NCI-H187 treated with DMSO at 0.1 percent for 48 hours (cell line): ENCODE results near the gene CSE1L.
"Not testable (repeated sequence)": the region's sequence is repeated elsewhere in the genome, so short reads cannot be mapped to it uniquely, and the experiment has no call there.

ENCODE experiments used
- DNase-seq: peaks from one replicate; lab custom pipeline; 2025; lab: John Stamatoyannopoulos, UW

Gene CSE1L, protein sequence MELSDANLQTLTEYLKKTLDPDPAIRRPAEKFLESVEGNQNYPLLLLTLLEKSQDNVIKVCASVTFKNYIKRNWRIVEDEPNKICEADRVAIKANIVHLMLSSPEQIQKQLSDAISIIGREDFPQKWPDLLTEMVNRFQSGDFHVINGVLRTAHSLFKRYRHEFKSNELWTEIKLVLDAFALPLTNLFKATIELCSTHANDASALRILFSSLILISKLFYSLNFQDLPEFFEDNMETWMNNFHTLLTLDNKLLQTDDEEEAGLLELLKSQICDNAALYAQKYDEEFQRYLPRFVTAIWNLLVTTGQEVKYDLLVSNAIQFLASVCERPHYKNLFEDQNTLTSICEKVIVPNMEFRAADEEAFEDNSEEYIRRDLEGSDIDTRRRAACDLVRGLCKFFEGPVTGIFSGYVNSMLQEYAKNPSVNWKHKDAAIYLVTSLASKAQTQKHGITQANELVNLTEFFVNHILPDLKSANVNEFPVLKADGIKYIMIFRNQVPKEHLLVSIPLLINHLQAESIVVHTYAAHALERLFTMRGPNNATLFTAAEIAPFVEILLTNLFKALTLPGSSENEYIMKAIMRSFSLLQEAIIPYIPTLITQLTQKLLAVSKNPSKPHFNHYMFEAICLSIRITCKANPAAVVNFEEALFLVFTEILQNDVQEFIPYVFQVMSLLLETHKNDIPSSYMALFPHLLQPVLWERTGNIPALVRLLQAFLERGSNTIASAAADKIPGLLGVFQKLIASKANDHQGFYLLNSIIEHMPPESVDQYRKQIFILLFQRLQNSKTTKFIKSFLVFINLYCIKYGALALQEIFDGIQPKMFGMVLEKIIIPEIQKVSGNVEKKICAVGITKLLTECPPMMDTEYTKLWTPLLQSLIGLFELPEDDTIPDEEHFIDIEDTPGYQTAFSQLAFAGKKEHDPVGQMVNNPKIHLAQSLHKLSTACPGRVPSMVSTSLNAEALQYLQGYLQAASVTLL

DNA sequence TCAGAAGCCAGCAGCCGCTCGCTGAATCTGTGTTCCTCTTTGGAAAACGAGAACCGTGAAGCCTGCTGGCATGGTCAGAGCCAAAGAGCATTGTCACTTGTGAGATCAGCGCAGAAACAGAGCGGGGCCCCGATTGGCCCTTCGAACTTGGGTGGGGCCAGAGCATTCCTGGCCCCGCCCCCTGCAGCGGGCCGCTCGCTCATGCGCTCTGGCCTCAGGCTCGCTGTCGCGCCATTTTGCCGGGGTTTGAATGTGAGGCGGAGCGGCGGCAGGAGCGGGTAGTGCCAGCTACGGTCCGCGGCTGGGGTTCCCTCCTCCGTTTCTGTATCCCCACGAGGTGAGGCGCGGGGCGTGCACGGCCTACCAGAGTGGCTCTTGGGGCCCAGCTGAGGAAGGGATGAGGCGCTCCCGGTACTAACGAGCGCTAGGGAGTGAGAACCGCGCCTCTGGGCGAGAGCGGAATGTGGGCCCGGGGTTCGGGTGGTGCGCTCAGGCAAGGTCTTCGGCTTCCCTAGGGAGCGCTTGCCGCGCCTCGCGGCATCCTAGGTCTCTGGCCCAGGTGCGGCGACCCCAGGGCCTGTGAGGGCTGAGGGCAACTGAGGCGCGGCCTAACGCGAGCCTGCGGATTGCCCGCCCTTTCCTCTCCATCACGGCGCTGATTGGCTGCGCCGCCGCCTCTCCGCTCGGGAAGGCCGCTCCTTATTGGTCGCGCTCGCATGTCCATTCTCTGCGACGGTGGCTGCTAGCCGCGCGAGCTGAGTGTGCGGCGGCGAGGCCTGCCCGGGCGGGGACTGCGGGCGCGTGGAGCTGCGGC is at the start of gene CSE1L:
Gene CSE1L (plus strand): TSS at position 226 of the 814 bp plus-strand sequence. CDS start 12,152 bp downstream, outside the sequence.
- DNase-seq: peak; percentile 55

DNA sequence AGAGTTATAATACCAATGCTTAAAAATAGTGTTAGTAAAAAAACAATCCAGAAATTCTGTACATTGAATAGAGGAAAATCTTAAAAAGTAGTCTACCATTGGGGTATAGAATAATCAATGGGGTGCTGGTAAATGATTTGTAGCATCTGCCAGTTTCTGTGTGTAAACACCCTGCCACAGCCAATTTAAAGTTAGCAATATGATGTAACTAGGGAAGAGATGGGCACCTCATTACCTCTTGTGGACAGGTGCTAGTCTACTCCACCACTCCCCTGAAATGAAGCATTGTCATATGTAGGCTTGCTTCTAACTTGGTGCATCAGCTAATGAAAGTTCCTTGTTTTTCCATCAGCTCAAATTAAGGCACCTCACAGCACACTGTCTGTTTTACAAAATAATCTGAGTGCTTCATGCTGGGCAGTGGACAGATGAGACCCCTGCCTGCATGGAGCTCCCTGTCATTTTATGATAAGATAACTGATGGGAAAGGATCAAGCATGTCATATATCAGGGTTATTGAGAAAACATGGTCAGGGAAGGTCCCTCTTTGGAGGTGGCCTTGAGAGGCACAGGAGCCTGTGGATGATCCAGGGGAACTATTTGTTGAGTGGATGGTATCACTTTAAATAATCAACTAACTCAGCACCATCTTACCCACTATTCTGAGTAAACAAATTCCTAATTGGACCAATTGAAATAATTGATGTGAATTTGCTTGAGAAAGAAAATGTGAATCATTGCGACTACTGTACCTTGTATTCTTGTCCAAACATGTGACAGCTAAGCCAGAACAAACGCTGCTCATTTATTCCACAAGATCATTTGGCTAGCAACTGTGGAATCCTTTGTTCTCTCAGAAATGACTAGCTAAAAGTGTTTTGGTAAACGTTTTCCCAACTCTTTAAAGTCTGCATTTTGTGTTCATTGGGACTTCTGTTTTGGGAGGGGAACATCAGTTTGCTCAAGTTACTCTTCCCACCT is 45.9 kb upstream of the CSE1L start:
- DNase-seq: no peak

DNA sequence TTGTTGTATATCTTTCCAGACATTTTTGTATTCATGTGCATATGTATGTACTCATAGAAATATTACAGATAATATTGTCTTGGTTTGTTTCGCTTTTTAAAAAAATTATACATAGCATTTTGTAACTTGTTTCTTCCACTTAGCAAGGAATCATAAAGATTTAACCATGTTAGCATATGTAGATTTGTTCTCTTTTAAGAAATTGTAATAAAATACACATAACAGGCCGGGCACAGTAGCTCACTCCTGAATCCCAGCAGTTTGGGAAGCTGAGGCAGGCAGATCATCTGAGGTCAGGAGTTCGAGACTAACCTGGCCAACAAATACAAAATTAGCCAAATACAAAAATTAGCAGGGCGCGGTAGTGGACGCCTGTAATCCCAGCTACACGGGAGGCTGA is 44.4 kb upstream of the CSE1L start:
- DNase-seq: no peak

DNA sequence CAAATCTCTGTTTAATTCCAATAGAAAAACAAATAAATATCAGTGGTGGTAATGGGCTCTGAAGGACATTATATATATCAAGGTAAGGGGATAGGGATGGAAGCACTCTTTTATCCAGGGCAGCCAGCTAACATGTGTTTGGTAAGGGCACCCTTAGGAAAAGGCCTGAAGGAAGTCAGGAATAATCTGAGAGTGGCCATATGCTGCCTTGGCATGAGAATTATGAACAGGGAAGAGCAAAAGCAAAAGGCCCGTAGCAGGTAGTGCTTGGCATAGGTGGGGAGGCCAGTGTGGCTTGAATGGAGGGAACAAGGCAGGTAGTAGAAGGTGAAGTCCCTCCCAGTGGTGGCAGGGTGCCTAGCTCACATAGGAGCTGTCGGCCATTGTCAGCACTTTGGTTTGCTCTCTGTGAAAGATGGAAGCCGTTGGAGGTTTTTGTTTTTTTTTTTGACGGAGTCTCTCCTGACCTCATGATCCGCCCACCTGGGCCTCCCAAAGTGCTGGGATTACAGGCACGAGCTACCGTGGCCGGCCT is 39.6 kb upstream of the CSE1L start:
- DNase-seq: no peak

DNA sequence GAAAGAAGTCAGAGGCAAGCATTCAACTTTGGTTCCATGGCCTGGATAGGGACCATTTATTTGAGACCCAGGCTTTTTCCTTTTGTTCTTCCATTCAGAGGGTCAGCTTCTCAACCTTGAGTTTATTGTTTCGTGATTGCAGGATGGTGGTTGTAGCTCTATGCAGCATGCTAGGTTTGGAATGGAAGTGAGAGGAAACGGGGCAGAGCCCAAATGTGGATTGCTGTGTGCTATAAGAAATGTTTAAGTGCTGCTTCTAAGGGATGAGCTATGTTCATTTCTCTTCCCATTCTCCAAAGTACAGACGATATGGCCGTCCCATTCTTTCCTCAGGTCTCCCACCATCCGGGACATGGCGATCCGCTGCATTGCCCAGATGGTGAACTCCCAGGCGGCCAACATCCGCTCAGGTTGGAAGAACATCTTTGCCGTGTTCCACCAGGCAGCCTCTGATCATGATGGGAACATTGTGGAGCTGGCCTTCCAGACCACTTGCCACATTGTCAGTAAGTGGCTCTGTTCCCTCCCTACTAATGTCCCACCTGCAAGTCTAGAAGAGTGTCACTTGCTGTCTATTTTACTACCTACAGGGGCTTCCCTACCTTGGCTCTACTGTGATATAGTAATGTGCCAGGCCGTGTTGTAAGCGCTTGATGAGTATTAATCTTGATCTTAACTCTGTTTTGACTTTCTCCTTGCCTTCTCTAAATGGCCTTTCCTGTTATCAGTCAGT is 36.0 kb upstream of the CSE1L start:
- no peak for DNase-seq

DNA sequence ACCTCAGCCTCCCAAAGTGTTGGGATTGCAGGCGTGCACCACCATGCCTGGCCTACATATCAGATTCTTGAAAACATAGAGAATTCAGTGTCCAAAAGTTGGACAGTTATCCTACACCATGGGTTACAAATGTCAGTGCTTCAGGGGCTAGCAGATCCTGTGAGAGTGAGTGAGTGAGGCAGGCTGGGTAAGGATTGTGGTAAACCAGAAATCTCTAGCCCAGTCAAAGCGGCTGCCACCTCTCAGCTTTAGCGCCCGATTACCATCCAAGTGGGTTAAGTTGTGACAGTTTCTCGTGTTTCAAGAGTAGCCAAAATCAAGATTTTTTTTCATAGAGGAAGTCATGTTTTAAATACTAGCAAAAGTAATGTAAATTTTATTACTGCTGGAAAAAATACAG is 21.9 kb upstream of the CSE1L start:
- no peak for DNase-seq

DNA sequence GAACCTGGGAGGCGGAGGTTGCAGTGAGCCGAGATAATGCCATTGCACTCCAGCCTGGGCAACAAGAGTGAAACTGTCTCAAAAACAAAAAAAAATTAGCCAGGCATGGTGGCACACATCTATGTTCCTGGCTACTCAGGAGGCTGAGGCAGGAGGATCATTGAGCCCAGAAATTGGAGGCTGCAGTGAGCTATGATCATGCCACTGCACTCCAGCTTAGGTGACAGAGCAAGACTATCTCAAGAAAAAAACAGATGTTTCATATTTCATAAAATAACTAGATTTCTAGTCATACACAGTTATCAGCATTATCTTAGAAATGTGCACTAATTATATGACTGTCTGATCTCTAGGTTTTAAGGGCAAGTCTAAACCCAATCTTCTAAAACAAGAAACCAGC is 17.9 kb upstream of the CSE1L start:
- not testable (repeated sequence) for DNase-seq

DNA sequence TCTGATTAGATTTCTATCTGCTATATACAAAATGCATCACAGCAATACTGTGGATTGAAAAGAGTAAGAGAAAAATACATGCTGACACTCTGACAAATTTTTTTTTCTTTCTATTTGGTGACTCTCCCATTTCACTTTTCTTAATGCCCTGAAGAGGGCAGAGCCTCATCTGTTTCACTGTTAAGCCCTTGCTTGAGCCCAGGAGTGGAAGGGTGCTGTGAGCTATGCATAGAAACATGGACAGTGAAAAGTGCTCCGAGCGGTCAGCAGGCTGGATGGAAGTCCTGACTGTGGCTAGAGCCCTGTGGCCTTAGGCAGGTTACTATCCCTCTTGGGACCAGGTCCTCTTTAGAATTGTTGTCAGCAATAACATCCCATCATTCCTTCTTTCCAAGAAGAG is 17.4 kb upstream of the CSE1L start:
- DNase-seq: no peak

DNA sequence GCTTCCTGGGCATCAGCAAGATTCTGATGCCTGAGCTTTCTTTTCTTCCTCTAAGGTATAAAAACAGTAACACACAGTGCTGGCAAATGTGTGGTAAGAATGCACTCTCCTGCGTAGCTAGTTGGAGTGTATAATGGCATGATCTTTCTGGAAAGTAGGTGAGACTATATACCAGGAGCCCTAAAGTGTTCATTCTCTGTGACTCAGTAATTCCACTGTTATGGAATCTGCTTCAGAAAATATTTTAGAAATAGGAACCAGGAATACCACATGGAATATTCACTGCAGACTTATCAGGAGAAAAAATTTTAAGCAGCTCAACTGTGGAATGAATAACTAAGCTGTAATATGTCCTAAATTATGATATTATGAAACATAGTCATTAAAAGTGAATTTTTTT is 16.9 kb upstream of the CSE1L start:
- no peak for DNase-seq

DNA sequence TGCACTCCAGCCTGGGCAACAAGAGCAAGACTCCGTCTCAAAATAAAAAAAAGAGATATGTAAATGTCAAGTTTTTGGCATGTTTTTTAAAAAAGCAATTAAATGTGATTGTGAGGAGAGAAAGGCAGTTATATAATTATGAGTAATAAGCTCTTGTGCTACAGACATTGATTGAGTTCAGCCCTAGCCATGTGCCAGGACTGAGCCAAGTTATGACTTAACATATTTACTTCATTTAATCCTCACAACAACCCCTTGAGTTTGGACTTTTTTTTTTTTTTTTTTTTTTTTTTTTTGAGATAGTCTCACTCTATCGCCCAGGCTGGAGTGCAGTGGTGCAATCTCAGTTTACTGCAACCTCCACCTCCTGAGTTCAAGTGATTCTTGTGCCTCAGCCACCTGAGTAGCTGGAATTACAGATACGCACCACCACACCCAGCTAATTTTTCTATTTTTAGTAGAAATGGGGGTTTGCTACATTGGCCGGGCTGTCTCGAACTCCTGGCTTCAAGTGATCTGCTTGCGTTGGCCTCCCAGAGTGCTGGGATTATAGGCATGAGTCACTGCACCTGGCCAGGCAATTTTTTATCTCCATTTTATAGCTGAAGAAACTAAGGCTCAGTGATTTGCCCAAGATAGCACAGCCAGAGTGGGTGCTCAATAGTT is 15.0 kb upstream of the CSE1L start:
- DNase-seq: no peak

DNA sequence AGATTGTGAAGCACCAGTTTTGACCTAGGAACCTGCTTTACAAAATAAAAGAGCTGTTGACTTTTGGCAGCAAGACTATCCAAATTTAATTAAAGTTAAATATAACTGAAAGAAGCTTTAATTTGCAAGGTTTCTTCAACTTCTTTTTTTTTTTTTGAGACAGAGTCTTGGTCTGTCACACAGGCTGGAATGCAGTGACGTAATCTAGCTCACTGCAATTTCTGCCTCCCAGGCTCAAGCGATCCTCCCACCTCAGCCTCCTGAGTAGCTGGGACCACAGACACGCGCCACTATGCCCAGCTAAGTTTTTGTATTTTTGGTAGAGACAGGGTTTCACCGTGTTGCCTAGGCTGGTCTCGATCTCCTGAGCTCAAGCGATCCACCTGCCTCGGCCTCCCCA is 13.7 kb upstream of the CSE1L start:
- DNase-seq: no peak

DNA sequence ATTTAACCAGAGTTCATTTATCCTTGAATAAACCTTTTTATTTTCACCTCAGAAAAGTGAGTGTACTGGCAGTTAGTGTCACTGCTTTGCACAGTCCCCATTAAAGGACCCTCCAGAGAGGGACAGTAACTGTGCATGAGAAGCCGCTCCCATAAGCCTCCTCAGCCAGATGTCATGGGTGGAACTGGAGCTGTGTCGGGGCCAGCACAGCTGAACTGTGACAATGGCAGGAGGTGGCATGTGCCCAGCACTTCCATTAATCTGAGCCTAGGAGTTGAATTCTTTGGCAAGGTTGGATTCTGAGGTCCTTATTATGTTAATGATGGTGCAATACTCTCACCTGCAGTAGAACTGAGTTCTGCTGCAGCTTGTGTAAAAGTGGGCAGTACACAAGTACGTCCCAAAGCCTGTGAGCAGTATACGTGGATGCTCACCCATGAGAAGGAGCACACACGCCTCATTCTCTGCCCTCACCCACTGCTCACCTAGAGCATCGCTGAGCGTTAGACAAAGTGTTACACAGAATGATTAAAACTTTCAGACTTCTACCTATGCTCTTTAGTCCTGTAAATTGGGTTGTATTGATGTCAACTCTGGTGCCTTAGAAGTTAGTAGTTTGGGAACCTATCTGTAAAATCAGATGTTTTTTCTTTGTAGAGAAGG is 11.9 kb upstream of the CSE1L start:
- no peak for DNase-seq

DNA sequence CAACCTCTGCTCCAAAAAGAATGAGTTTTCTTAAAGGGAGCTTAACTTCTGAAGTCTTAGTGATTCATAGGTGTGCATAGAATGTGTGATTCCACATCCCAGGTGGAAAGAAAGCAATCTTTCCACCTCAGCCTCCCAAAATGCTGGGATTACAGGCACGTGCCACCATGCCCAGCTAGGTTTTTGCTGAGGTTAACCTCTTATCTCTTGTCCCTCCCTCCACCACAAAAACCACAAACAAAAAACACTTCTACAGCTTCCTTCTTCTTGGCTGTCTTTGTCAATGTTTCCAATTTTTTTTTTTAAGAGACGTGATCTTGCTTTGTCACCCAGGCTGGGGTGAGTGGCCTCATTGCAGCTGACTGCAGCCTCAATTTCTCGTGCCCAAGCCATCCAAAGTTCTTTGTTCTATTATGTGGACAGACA is 8.1 kb upstream of the CSE1L start:
- DNase-seq: no peak

DNA sequence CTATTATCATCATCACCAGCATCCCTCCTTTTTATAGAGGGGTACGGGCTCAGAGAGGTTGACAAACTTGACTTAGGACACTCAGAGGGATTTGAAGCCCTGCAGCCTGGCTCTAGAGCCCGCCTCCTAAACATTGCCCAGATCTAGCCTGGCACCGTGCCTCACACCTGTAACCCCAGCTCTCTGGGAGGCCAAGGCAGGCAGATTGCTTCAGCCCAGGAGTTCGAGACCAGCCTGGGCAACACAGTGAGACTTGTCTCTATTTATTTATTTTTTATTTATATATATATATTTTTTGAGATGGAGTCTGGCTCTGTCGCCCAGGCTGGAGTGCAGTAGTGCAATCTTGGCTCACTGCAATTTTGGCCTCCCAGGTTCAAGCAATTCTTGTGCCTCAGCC is 6.3 kb upstream of the CSE1L start:
- no peak for DNase-seq

DNA sequence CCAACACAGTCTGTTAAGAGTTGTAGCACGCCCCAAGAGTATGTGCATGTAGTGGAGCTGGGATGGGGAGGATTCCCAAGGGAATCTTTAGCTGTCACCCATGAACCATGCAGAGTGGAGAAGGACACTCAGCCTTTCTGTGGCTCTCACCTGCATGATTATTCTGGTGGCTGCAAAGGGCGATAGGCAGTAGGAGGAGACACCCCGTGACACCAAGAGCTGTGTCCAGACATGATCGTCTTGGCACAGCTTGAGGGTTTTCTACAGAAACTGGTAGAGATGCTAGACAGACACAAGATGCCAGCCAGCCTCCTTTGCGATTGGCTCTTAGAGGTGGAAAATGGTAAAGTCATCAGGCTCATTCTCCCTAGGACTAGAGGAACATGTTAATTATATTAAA is 3.1 kb upstream of the CSE1L start:
- peak; percentile 46 for DNase-seq

DNA sequence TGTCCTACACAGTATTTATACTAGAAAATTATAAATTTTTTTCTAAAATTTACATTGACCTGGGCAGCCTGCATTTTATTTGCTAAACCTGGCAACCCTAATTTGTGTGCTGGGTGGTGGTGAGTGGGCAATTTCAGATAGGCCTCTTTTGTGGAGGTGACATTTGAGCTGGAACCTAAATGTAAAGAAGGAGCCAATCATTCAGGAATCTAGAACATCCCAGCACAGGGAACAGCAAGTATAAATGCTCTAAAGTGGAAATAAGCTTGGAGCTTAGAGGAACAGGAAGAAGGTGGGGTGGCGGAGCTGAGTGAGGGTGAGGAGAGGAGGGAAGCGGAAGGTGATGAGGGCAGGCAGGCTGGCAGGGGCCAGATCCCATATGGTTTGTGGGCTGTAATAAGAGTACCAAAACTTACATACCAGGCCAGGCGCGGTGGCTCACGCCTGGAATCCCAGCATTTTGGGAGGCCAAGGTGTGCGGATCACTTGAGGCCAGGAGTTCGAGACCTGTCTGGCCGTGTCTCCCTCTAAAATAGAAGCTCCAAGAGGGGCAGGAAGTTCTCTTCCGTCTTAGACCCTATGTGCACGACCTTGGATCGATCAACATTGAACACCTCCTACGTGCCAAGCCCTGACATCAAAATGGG is 549 bp upstream of the CSE1L start:
- DNase-seq: no peak

DNA sequence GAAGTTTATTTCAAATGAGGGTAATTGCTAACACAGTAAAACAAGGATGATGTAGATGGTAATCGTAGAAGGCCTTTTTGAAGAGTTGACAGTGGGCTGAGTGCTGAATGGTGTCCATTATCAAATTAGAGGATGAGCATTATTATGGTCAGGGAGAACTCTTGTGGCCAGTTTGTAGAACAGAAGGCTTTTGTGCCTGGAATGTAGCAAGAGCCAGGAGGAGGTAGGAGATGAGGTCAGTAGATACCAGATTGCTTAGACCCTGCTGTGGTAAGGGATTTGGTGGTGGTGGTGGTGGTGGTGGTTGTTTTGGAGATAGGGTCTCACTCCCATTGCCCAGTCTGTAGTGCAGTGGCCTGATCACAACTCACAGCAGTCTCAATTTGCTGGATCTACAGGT is 6.2 kb downstream of the CSE1L start:
- DNase-seq: no peak

DNA sequence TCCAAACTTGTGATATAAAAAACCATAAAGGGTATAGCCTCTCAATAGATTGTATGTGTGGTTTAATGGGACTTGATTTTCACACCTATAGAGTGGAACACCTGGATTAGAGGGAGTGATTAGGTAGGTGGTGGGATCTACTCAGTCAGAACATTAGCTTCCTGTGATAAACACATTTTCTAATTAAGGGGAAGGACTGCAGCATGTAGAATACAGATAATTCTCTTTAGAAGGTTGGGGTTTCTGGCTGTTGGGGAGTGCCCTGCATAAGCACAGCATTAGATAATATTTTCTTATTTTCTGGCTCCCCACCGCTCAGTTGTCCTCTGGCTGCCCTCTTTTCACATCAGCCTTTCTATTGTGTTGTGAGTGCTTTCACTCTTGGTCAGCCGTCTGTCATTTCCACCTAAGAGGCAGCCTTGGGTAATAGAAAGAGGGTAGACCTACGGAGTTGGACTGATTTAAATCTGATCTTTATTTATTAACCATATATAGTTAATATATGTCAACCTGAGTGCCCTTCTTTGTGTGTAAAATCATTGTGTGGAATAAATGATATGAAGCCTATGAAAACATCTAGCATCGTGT is 8.0 kb downstream of the CSE1L start:
- no peak for DNase-seq
